Amniotic epithelial cell (primary cell): ENCODE data around the gene ZNF81.
"Not testable (repeated sequence)": the region's sequence is repeated elsewhere in the genome, so short reads cannot be mapped to it uniquely, and the experiment has no call there.

ENCODE experiments used
- DNase-seq: peaks from one replicate; pipeline ENCODE4 v3.0.0-alpha.2; 2010; ENCODE audit warnings: low read depth

Gene ZNF81

GRCh38 chrX:47836164-47837072 is at the start of gene ZNF81:
TSS of gene ZNF81 (plus strand) at chrX:47836902. CDS start at chrX:47846268, 9,366 bp downstream.
- peak; percentile 95 for DNase-seq

- peak; percentile 83 for DNase-seq
Measured at GRCh38 chrX:47796433-47796906, 40.2 kb upstream of the ZNF81 start.

GRCh38 chrX:47797084-47797483 is 39.6 kb upstream of the ZNF81 start:
- DNase-seq: no peak

- DNase-seq: no peak
Measured at GRCh38 chrX:47798861-47799260, 37.8 kb upstream of the ZNF81 start.

- peak; percentile 14 for DNase-seq
Measured at GRCh38 chrX:47802589-47802988, 34.1 kb upstream of the ZNF81 start.

GRCh38 chrX:47803103-47803502 is 33.6 kb upstream of the ZNF81 start:
- not testable (repeated sequence) for DNase-seq

- no peak for DNase-seq
Measured at GRCh38 chrX:47804315-47804714, 32.4 kb upstream of the ZNF81 start.

GRCh38 chrX:47805844-47806243 is 30.9 kb upstream of the ZNF81 start:
- not testable (repeated sequence) for DNase-seq

GRCh38 chrX:47806415-47807271 is 30.1 kb upstream of the ZNF81 start:
- not testable (repeated sequence) for DNase-seq

GRCh38 chrX:47807272-47807538 is 29.5 kb upstream of the ZNF81 start:
- not testable (repeated sequence) for DNase-seq

- DNase-seq: no peak
Measured at GRCh38 chrX:47807548-47807947, 29.2 kb upstream of the ZNF81 start.

- DNase-seq: no peak
Measured at GRCh38 chrX:47808904-47809788, 27.6 kb upstream of the ZNF81 start.

GRCh38 chrX:47814851-47815250 is 21.9 kb upstream of the ZNF81 start:
- peak; percentile 4 for DNase-seq

- DNase-seq: no peak
Measured at GRCh38 chrX:47815901-47816845, 20.5 kb upstream of the ZNF81 start.

- DNase-seq: no peak
Measured at GRCh38 chrX:47817421-47817820, 19.3 kb upstream of the ZNF81 start.

GRCh38 chrX:47817897-47818296 is 18.8 kb upstream of the ZNF81 start:
- no peak for DNase-seq

- DNase-seq: peak; percentile 7
Measured at GRCh38 chrX:47828984-47829383, 7.7 kb upstream of the ZNF81 start.

GRCh38 chrX:47831788-47832187 is 4.9 kb upstream of the ZNF81 start:
- DNase-seq: peak; percentile 24

GRCh38 chrX:47838361-47838760 is 1.7 kb downstream of the ZNF81 start:
- no peak for DNase-seq

GRCh38 chrX:47840111-47840510 is 3.4 kb downstream of the ZNF81 start:
- DNase-seq: no peak

GRCh38 chrX:47843363-47843762 is 6.7 kb downstream of the ZNF81 start:
- DNase-seq: peak; percentile 11
